ENCODE measurements around the gene MAGI3.
"Not testable (repeated sequence)": the region's sequence is repeated elsewhere in the genome, so short reads cannot be mapped to it uniquely, and the experiment has no call there.

Gene MAGI3

GRCh38 chr1:113442131-113442530, 51.8 kb downstream of the MAGI3 start:
- DNase-seq (ENCODE audit: low read depth) = no peak

GRCh38 chr1:113444857-113445256, 54.5 kb downstream of the MAGI3 start:
- DNase-seq (ENCODE audit: low read depth) = no peak

GRCh38 chr1:113451710-113452109, 61.4 kb downstream of the MAGI3 start:
- no peak for DNase-seq (ENCODE audit: low read depth)

GRCh38 chr1:113452921-113453770, 62.8 kb downstream of the MAGI3 start:
- no peak for DNase-seq (ENCODE audit: low read depth)

- DNase-seq (ENCODE audit: low read depth) = no peak
Observed at GRCh38 chr1:113453771-113454083, 63.4 kb downstream of the MAGI3 start.

GRCh38 chr1:113455374-113455773, 65.1 kb downstream of the MAGI3 start:
- DNase-seq (ENCODE audit: low read depth) = no peak

GRCh38 chr1:113456967-113457366, 66.7 kb downstream of the MAGI3 start:
- no peak for DNase-seq (ENCODE audit: low read depth)

- DNase-seq (ENCODE audit: low read depth) = no peak
Observed at GRCh38 chr1:113459279-113459678, 69.0 kb downstream of the MAGI3 start.

GRCh38 chr1:113467991-113468390, 77.7 kb downstream of the MAGI3 start:
- no peak for DNase-seq (ENCODE audit: low read depth)

GRCh38 chr1:113478427-113479195, 88.3 kb downstream of the MAGI3 start:
- DNase-seq (ENCODE audit: low read depth) = not testable (repeated sequence)

GRCh38 chr1:113479713-113480676, 89.7 kb downstream of the MAGI3 start:
- no peak for DNase-seq (ENCODE audit: low read depth)

GRCh38 chr1:113485131-113485530, 94.8 kb downstream of the MAGI3 start:
- not testable (repeated sequence) for DNase-seq (ENCODE audit: low read depth)

- no peak for DNase-seq (ENCODE audit: low read depth)
Observed at GRCh38 chr1:113488576-113489177, 98.4 kb downstream of the MAGI3 start.

GRCh38 chr1:113490384-113490783, 100.1 kb downstream of the MAGI3 start:
- no peak for DNase-seq (ENCODE audit: low read depth)

- DNase-seq (ENCODE audit: low read depth) = no peak
Observed at GRCh38 chr1:113493533-113493932, 103.2 kb downstream of the MAGI3 start.

- DNase-seq (ENCODE audit: low read depth) = no peak
Observed at GRCh38 chr1:113505357-113505756, 115.0 kb downstream of the MAGI3 start.

- DNase-seq (ENCODE audit: low read depth) = no peak
Observed at GRCh38 chr1:113507552-113508214, 117.4 kb downstream of the MAGI3 start.

- no peak for DNase-seq (ENCODE audit: low read depth)
Observed at GRCh38 chr1:113508364-113509164, 118.2 kb downstream of the MAGI3 start.

GRCh38 chr1:113509766-113510165, 119.5 kb downstream of the MAGI3 start:
- DNase-seq (ENCODE audit: low read depth) = not testable (repeated sequence)

GRCh38 chr1:113511269-113511668, 121.0 kb downstream of the MAGI3 start:
- DNase-seq (ENCODE audit: low read depth) = no peak

Measured in stimulated activated CD4-positive, alpha-beta T cell treated with anti-CD3 and anti-CD28 coated beads, Interleukin-2, amount 100 ng/mL, for 4 hours (primary cell).